HS-27A (cell line): Measurements from ENCODE around the gene GRPEL2.
"Not testable (repeated sequence)": the region's sequence is repeated elsewhere in the genome, so short reads cannot be mapped to it uniquely, and the experiment has no call there.

Experiments
- DNase-seq: peaks from one replicate; pipeline ENCODE4 v3.0.0-alpha.2; 2012; ENCODE audit warnings: low read depth, missing footprints

GRPEL2 gene

GRCh38 chr5:149398747-149399266 is 53.5 kb downstream of the GRPEL2 start:
- DNase-seq: not testable (repeated sequence)

DNA sequence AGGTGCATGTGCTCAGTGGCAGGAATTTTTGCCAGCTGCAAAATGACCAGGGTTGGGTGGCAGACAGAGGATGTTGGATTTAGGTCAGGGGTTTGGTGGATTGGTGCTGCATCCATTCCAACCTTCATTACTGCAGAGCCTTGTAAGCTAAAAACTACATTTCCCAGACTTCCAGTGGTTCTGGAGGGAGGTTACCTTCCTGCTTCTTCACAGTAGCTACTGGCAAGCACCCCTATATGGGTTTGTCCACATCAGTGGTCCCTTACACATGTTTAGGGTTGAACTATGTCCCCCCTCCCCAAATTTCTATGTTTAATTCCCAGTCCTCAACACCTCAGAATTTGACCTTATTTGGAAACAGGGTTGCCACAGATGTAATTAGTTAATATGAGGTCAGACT is 54.5 kb downstream of the GRPEL2 start:
- no peak for DNase-seq

DNA sequence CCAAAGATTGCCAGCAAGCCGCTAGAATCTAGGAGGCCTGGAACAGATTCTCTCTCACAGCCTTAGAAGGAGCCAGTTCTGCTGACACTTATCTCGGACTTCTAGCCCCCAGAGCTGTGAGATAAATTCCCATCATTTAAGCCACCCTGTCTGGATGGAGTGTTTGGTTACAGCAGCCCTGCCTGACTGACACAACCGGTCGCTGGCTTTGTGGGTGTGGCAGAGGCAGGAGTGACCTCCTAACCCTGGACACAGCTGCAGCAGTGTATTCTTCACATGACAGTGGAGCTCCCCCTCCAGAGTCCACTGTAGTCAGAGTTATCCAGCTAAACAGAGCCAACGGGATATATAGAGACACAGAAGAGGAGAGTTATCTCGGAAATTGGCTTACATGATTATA is 55.0 kb downstream of the GRPEL2 start:
- DNase-seq: no peak

GRCh38 chr5:149401051-149401450 is 55.8 kb downstream of the GRPEL2 start:
- no peak for DNase-seq

DNA sequence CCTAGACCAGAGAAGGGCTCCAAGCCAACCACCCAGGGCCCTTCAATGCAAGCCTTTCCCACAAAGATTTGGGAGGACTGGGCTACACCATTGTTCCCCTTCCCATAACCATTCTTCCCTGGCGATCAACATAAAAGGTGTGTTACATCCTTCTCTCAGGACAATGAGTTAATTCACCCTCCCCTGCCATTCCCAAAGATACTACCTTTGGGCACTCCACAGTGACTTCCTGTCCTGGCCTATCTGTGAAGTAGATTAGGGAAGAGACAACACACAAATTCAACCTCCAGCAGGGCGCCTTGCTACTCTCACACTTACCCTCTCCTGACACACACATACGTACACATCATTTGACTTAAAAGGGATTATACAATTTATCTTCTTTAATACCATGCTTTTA is 57.0 kb downstream of the GRPEL2 start:
- DNase-seq: no peak
